ENCODE results near the gene CDH12. TPM values are rescaled to one million over a fixed set of nuclear protein-coding genes. Genes with fewer than 3 reads are reported as not detected.
"Not testable (repeated sequence)": the region's sequence is repeated elsewhere in the genome, so short reads cannot be mapped to it uniquely, and the experiment has no call there.

Gene CDH12
- total and polyA plus RNA-seq, 10 donors, result 0.32 TPM; not detected in 9

- Histone ChIP-seq H3K27ac (no peak overlapping the region), H3K27me3 (replicated peaks in 1 of 7) (no peaks in the 10 kb centered on the region), H3K9me3 (peaks cover 0 to 5% (median under 1%) of the 10 kb centered on the region in 8 donors), H3K36me3 (no peaks in the 10 kb centered on the region), H3K4me1 (no peaks in the 10 kb centered on the region), H3K4me3 (no peak overlapping the region)
- TF ChIP-seq CTCF (IDR thresholded peaks at IDR 0.05 in 8 of 11, conservative IDR thresholded peaks at IDR 0.05 in 3 of 11) (no peak), POLR2A (IDR thresholded peaks at IDR 0.05) (no peak), POLR2AphosphoS5 (IDR thresholded peaks at IDR 0.05) (no peak)
- no peak for DNase-seq
- WGBS, 5 donors, result 43 to 60% (median 48%) methylated on average over 5 of the region's 5 CpGs
- intact Hi-C loops (cut with DNase I; ENCODE audit: low total_unique reads), result no loop called here
Measured at GRCh38 chr5:22896152-22896551, 43.0 kb upstream of the CDH12 start.

- Histone ChIP-seq H3K27me3 (replicated peaks in 1 of 7) (no peaks in the 10 kb centered on the region), H3K9me3 (no peaks in the 10 kb centered on the region), H3K36me3 (no peaks in the 10 kb centered on the region), H3K4me1 (no peaks in the 10 kb centered on the region), H3K27ac (no peak overlapping the region), H3K4me3 (no peak overlapping the region)
- TF ChIP-seq POLR2A (IDR thresholded peaks at IDR 0.05) (no peak), CTCF (IDR thresholded peaks at IDR 0.05 in 8 of 11, conservative IDR thresholded peaks at IDR 0.05 in 3 of 11) (no peak)
- intact Hi-C loops (cut with DNase I; ENCODE audit: low total_unique reads), result no loop called here
- no peak for DNase-seq
- whole genome bisulfite sequencing, 5 donors, result 76 to 88% (median 78%) methylated on average over 4 of the region's 4 CpGs
Measured at GRCh38 chr5:22892441-22892840, 39.3 kb upstream of the CDH12 start.

DNA sequence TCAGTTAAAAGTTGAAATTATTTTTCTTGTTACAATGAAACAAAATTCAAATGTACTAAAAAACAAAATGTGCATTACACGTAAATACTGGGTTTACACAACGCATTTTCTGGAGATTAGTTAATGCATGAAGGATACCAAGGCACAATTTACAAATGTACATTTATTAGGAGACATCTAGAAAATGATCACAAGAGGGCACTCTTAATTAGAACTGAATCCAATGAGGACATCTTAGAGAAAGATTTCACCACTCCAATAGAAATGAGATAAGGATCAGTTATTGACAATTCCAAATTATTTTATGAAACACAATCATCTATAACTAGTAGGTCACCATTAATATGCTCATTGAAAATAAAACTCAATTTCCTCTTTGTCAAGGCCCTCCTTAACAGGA lies 36.6 kb upstream of the CDH12 start:
- no peak for TF ChIP-seq CTCF (IDR thresholded peaks at IDR 0.05 in 8 of 11, conservative IDR thresholded peaks at IDR 0.05 in 3 of 11)
- TF ChIP-seq POLR2A (IDR thresholded peaks at IDR 0.05), result no peak
- no peak for TF ChIP-seq POLR2AphosphoS5 (IDR thresholded peaks at IDR 0.05)
- intact Hi-C loops (cut with DNase I; ENCODE audit: low total_unique reads), result no loop called here
- Histone ChIP-seq H3K36me3 (no peaks in the 10 kb centered on the region), H3K27ac (no peak overlapping the region), H3K9me3 (no peaks in the 10 kb centered on the region), H3K4me1 (no peaks in the 10 kb centered on the region), H3K27me3 (replicated peaks in 1 of 7) (no peaks in the 10 kb centered on the region), H3K4me3 (no peak overlapping the region)
- DNase-seq, result no peak
- 78 to 82% (median 79%) methylated on average over 2 of the region's 2 CpGs for WGBS, 5 donors

- no peaks in the 10 kb centered on the region for H3K9me3 ChIP-seq
- no peak overlapping the region for H3K4me3 ChIP-seq
- H3K4me1 ChIP-seq, result no peaks in the 10 kb centered on the region
- TF ChIP-seq CTCF (IDR thresholded peaks at IDR 0.05 in 8 of 11, conservative IDR thresholded peaks at IDR 0.05 in 3 of 11) (no peak), POLR2AphosphoS5 (IDR thresholded peaks at IDR 0.05) (no peak), POLR2A (IDR thresholded peaks at IDR 0.05) (no peak)
- WGBS, 5 donors, result 75 to 78% (median 76%) methylated on average over 3 of the region's 3 CpGs
- H3K27me3 ChIP-seq (replicated peaks in 1 of 7), result no peaks in the 10 kb centered on the region
- intact Hi-C loops (cut with DNase I; ENCODE audit: low total_unique reads), result no loop called here
- no peaks in the 10 kb centered on the region for H3K36me3 ChIP-seq
- no peak for DNase-seq
- no peak overlapping the region for H3K27ac ChIP-seq
Measured at GRCh38 chr5:22887566-22887965, 34.4 kb upstream of the CDH12 start.

- H3K4me3 ChIP-seq; H3K9me3 ChIP-seq; H3K27me3 ChIP-seq (replicated peaks in 1 of 7); H3K4me1 ChIP-seq; H3K36me3 ChIP-seq; H3K27ac ChIP-seq; intact Hi-C loops (cut with DNase I; ENCODE audit: low total_unique reads); DNase-seq: not testable (repeated sequence)
- WGBS, 5 donors, result 74 to 87% (median 77%) methylated on average over 5 of the region's 5 CpGs
Measured at GRCh38 chr5:22858911-22859310, 5.8 kb upstream of the CDH12 start.
